HG03469 (cell line): ENCODE measurements around the gene SLC26A5.

Experiments used
- ATAC-seq: cut with Tn5 transposase; IDR thresholded peaks from one replicate; pipeline ENCODE4 v1.9.1; 2021; ENCODE audit warnings: mild to moderate bottlenecking, moderate library complexity, moderate number of reproducible peaks; ENCODE audit not compliant: unreplicated experiment

The SLC26A5 gene

GRCh38 chr7:103348959-103349358, 97.0 kb downstream of the SLC26A5 start:
- ATAC-seq = no peak

DNA sequence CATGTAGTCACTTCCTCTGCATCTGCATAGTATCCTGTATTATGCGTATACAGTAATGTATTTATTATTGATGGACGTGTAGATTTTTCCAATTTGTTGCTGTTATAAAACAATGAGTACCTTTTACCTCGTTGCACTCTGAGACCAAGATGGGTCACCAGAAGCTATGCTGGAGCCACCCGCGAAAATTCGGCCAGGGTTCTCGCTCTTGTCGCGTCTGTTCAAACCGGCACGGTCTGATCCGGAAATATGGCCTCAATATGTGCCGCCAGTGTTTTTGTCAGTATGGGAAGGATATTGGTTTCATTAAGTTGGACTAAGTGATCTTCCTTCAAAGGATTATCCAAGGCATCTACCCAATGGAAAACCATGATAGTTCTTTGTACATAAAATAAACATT, 97.6 kb downstream of the SLC26A5 start:
- ATAC-seq = no peak

- ATAC-seq = peak; percentile 57
These were observed 98.3 kb downstream of the SLC26A5 start, which contains the start of gene PSMC2 for GRCh38 chr7:103347507-103348267. PSMC2 (plus strand) TSS chr7:103347643; CDS start chr7:103347712, 69 bp downstream.

DNA sequence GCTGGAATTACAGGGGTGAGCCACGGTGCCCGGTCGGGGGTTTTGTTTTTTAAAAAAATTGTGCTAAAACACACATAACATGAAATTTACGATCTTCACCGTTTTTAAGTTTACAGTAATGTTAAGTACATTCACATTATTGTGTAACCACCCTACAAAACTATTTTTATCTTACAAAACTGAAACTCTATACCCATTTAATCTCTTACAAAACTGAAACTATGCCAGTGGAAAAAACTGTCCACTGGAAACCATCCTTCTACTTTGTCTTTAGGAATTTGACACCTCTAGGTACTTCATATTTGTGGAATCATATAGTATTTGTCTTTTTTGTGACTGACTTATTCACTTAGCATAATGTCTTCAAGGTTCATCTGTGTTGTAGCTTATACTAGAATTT, 99.6 kb downstream of the SLC26A5 start:
- ATAC-seq = no peak

- ATAC-seq = peak; percentile 54
These were observed 101.4 kb downstream of the SLC26A5 start, which contains the start of gene DNAJC2 for GRCh38 chr7:103344453-103345149. DNAJC2 (minus strand) TSS chr7:103344767; CDS start chr7:103344622, 145 bp downstream.

DNA sequence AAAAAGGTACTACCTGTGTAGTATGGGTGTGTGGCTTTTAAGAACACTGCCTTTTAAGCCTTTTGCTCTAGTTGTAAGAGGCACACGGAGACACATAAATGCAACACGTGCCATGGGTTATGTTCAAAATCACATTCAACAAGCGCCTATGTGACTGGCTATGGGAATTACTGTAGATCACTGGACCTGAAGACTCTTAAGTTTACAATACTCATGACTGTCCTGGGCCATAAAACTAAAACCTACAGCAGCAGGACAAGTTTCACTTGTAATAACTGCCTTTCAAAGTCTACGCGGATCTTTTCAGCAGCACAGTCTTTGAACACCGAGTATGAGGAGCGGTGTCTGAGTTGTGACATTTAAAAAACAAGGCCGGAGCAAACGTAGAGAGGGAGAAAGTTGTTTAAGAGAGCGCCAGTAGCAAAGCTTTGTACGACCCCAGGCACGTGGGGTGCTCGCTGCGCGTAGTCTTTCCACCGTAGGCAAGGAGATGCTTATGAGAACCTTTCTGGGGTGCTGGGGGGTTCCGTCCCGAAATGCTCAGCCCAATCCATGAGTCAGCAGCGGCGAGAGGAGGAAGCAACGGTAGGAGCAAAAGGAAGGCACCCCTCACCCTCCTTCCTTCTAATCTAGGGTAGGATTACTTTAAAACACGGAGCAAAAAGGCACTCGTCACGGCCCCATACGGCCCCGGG, 102.1 kb downstream of the SLC26A5 start:
- no peak for ATAC-seq

- no peak for ATAC-seq
These were observed 102.7 kb downstream of the SLC26A5 start for GRCh38 chr7:103343332-103343731.

DNA sequence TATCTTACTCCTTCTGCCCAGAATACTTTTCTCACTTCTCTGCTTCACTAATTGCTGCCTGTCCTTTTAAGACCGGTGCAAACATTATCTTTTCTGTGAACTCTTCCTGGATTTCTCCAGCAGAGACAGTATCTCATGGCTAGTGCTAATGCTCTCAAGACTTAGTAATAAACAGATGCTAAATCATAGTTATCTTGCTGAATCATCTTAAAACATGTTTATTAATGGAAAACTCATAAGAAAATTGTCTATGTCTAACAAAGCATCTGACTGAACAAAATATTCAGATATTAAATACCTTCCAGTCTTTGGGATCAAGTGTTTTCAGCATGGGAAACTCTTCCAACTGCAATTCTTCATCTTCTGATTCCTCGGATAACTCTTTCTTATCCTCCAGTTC, 104.5 kb downstream of the SLC26A5 start:
- no peak for ATAC-seq

GRCh38 chr7:103338864-103339263, 107.1 kb downstream of the SLC26A5 start:
- ATAC-seq = no peak

GRCh38 chr7:103336761-103337160, 109.2 kb downstream of the SLC26A5 start:
- no peak for ATAC-seq

- ATAC-seq = no peak
These were observed 120.3 kb downstream of the SLC26A5 start for GRCh38 chr7:103325744-103326143.
